CD14-positive monocyte (primary cell): ENCODE measurements around the gene RMRP. TPM values are rescaled to one million over a fixed set of nuclear protein-coding genes. Genes with fewer than 3 reads are reported as not detected.

Experiments
- DNase-seq, 3 donors: peaks; one replicate each; pipeline ENCODE4 v3.0.0-alpha.2; 2011 to 2022
- H2AFZ ChIP-seq: 2 replicates; pipeline ENCODE4 v1.6.0; 2012; ENCODE audit warnings: mild to moderate bottlenecking, low read depth, low read length, inconsistent platforms; ENCODE audit not compliant: insufficient read depth, poor library complexity, severe bottlenecking
- H3K27ac ChIP-seq, 2 donors: 1 replicate in 1 of 2; 2 replicates in 1 of 2; pipeline ENCODE4 v1.5.1; 2012 to 2013; ENCODE audit warnings: low read length in 2 of 2, control low read depth in 1 of 2, inconsistent platforms in 1 of 2, low read depth in 1 of 2, mild to moderate bottlenecking in 1 of 2
- H3K27me3 ChIP-seq, 2 donors: one replicate each; pipeline versions ENCODE4 v1.6.0 to v1.6.1; 2011 to 2013; ENCODE audit warnings: low read length in 2 of 2; ENCODE audit not compliant: control insufficient read depth in 2 of 2, insufficient read depth in 2 of 2
- H3K36me3 ChIP-seq, 2 donors: replicated peaks in 1 of 2; 1 replicate in 1 of 2; 2 replicates in 1 of 2; pipeline versions ENCODE4 v1.5.1 to v1.6.1; 2012 to 2013; ENCODE audit warnings: low read length in 2 of 2, control low read depth in 1 of 2, inconsistent platforms in 1 of 2, mild to moderate bottlenecking in 1 of 2; ENCODE audit not compliant: insufficient read depth in 2 of 2, control insufficient read depth in 1 of 2
- H3K4me1 ChIP-seq, 2 donors: 1 replicate in 1 of 2; 2 replicates in 1 of 2; pipeline versions ENCODE4 v1.5.1 to v1.6.1; 2012 to 2013; ENCODE audit warnings: low read length in 2 of 2, control low read depth in 1 of 2, inconsistent platforms in 1 of 2, mild to moderate bottlenecking in 1 of 2, moderate library complexity in 1 of 2; ENCODE audit not compliant: insufficient read depth in 2 of 2, control insufficient read depth in 1 of 2
- H3K4me2 ChIP-seq: replicated peaks from 2 replicates; pipeline ENCODE3; 2012; ENCODE audit warnings: low read length, moderate library complexity, mild to moderate bottlenecking; ENCODE audit not compliant: poor library complexity, severe bottlenecking; ENCODE audit errors: extremely low read depth
- H3K4me3 ChIP-seq, 3 experiments: fragments of 200-600 bp in 1 of 3; sonication (generic) in 1 of 3; replicated peaks in 1 of 3; 1 replicate in 2 of 3; 2 replicates in 1 of 3; pipeline ENCODE4 v1.5.1; 2011 to 2013; ENCODE audit warnings: low read length in 3 of 3, mild to moderate bottlenecking in 3 of 3, control low read depth in 2 of 3, low read depth in 2 of 3, inconsistent platforms in 1 of 3, moderate library complexity in 1 of 3
- H3K79me2 ChIP-seq: 2 replicates; pipeline ENCODE4 v1.6.0; 2012; ENCODE audit warnings: mild to moderate bottlenecking, control low read depth, inconsistent platforms, low read length, moderate library complexity; ENCODE audit not compliant: insufficient read depth
- H3K9ac ChIP-seq: 2 replicates; pipeline ENCODE4 v1.6.0; 2017; ENCODE audit warnings: low read length, mild to moderate bottlenecking; ENCODE audit not compliant: insufficient read depth, poor library complexity, severe bottlenecking
- H3K9me3 ChIP-seq, 2 donors: replicated peaks in 1 of 2; 1 replicate in 1 of 2; 2 replicates in 1 of 2; pipeline versions ENCODE4 v1.5.1 to v1.6.1; 2012 to 2013; ENCODE audit warnings: low read length in 2 of 2, control low read depth in 1 of 2; ENCODE audit not compliant: control insufficient read depth in 1 of 2, insufficient read depth in 1 of 2
- H4K20me1 ChIP-seq: 2 replicates; pipeline ENCODE4 v1.6.0; 2012; ENCODE audit warnings: mild to moderate bottlenecking, low read length, control low read depth, moderate library complexity; ENCODE audit not compliant: insufficient read depth
- H3K27ac Mint-ChIP-seq, 7 donors: one replicate each; pipeline ENCODE4 v1.8.0; 2020; ENCODE audit warnings: mild to moderate bottlenecking in 7 of 7, mixed read lengths in 7 of 7, moderate library complexity in 6 of 7, inconsistent platforms in 2 of 7
- H3K27me3 Mint-ChIP-seq, 3 donors: one replicate each; pipeline ENCODE4 v1.8.0; 2021 to 2022; ENCODE audit warnings: low read depth in 3 of 3, mild to moderate bottlenecking in 3 of 3, mixed read lengths in 3 of 3, moderate library complexity in 3 of 3, inconsistent platforms in 1 of 3
- H3K36me3 Mint-ChIP-seq, 2 donors: one replicate each; pipeline ENCODE4 v1.8.0; 2020; ENCODE audit warnings: mixed read lengths in 2 of 2, inconsistent platforms in 1 of 2, mild to moderate bottlenecking in 1 of 2
- H3K4me1 Mint-ChIP-seq: one replicate; pipeline ENCODE4 v1.8.0; 2020; ENCODE audit warnings: mild to moderate bottlenecking, mixed read lengths
- H3K4me3 Mint-ChIP-seq, 2 donors: one replicate each; pipeline ENCODE4 v1.8.0; 2020; ENCODE audit warnings: mild to moderate bottlenecking in 2 of 2, mixed read lengths in 2 of 2, moderate library complexity in 1 of 2
- H3K9me3 Mint-ChIP-seq, 7 donors: one replicate each; pipeline ENCODE4 v1.8.0; 2020 to 2022; ENCODE audit warnings: mixed read lengths in 7 of 7, mild to moderate bottlenecking in 6 of 7, moderate library complexity in 6 of 7, inconsistent platforms in 2 of 7
- WGBS: methylation state at CpG from one replicate; pipeline ENCODE4 v1.1.5; 2013; ENCODE audit warnings: missing lambda C conversion rate; ENCODE audit not compliant: insufficient coverage; 5-methylcytosine and 5-hydroxymethylcytosine counted together
- intact Hi-C, 2 donors: fragments of 100-400 bp; cut with micrococcal nuclease; formaldehyde crosslinking; loops; one replicate each; pipeline versions ENCODE4 v1.15.0 to v1.15.1; 2023
- polyA plus RNA-seq, 3 donors: library from polyadenylated mRNA; depleted of rRNA in 1 of 3; unstranded in 2 of 3; stranded (reverse) in 1 of 3; fragments of 300-500 nt in 2 of 3; fragments of >200 nt in 1 of 3; fragmentation: Illumina TruSeq in 2 of 3; gene quantifications; 1 replicate in 2 of 3; 2 replicates in 1 of 3; pipeline ENCODE4 v1.2.3, GENCODE V29; 2012 to 2021
- TF ChIP-seq, protein P1 (sequence below): fragments of 200-600 bp; IDR thresholded peaks from one replicate; pipeline ENCODE4 v1.8.0; 2022; ENCODE audit warnings: antibody characterized with exemption, mild to moderate bottlenecking

Gene RMRP
- polyA plus RNA-seq, 3 donors = 13.3 TPM; not detected in 2

DNA sequence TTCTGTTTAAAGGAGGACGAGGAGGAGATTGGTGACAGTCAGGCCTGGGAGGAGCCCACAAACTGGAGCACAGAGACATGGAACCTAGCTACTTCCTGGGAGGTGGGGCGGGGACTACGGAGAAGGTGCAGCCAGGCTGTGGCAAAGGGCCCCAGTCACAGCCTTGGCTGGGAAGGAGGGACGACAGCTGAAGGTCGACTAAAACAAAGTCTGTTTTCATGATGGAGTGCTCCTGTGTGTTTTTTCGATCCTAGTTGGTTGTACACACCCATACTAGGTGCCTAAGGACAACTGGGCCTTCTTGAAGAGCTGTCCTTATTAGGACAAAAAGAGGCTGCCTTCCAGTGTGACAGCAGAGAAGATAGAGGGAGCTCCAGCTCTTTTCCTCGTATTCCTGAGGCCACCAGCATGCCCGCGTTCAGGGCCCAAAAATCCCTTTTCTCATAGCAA lies 3.2 kb upstream of the RMRP start:
- intact Hi-C loops = no loop called here
- no peaks in the 10 kb centered on the region for H3K27me3 ChIP-seq
- H3K9ac ChIP-seq = no peak overlapping the region
- no peak for DNase-seq
- peaks cover 0 to 8% (median 5%) of the 10 kb centered on the region in 3 donors for H3K27me3 Mint-ChIP-seq
- H3K4me2 ChIP-seq = no peak overlapping the region
- H3K4me3 ChIP-seq = no peak overlapping the region
- H3K79me2 ChIP-seq = peaks cover 38% of the 10 kb centered on the region
- H3K4me1 ChIP-seq = peaks cover 49 to 67% of the 10 kb centered on the region in 2 donors
- TF ChIP-seq, protein P1, sequence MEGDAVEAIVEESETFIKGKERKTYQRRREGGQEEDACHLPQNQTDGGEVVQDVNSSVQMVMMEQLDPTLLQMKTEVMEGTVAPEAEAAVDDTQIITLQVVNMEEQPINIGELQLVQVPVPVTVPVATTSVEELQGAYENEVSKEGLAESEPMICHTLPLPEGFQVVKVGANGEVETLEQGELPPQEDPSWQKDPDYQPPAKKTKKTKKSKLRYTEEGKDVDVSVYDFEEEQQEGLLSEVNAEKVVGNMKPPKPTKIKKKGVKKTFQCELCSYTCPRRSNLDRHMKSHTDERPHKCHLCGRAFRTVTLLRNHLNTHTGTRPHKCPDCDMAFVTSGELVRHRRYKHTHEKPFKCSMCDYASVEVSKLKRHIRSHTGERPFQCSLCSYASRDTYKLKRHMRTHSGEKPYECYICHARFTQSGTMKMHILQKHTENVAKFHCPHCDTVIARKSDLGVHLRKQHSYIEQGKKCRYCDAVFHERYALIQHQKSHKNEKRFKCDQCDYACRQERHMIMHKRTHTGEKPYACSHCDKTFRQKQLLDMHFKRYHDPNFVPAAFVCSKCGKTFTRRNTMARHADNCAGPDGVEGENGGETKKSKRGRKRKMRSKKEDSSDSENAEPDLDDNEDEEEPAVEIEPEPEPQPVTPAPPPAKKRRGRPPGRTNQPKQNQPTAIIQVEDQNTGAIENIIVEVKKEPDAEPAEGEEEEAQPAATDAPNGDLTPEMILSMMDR = no peak
- H3K9me3 Mint-ChIP-seq = no peaks in the 10 kb centered on the region
- H3K36me3 Mint-ChIP-seq = peaks cover 19 to 27% of the 10 kb centered on the region in 2 donors
- H3K4me3 Mint-ChIP-seq = no peak overlapping the region
- H3K27ac Mint-ChIP-seq = peak overlapping the region in 1 of 7 donors; percentile 36
- H3K4me1 Mint-ChIP-seq = peaks cover 67% of the 10 kb centered on the region
- H3K27ac ChIP-seq = no peak overlapping the region
- WGBS = 100% methylated on average over 6 of the region's 9 CpGs
- no peaks in the 10 kb centered on the region for H4K20me1 ChIP-seq
- no peak overlapping the region for H2AFZ ChIP-seq
- no peaks in the 10 kb centered on the region for H3K9me3 ChIP-seq
- H3K36me3 ChIP-seq = peaks cover 10 to 14% of the 10 kb centered on the region in 2 donors

DNA sequence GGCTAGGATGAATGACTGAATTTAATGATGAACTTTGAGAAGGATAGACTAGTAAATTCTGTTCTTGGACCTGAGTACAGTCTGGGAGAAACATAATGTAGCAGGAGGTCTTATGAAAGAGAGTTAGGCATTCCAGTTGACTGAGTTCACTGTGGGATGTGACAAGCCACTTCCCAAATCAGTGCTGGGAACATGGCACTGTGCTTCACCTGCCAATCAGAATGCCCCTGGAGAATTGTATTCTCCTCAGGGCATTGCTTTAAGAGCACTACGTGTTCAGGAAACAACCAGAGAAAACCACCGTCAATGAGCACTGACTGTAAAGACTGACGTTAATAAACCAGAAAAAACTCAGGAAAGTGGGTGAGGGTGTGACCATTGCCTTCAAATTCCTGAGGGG lies 1.5 kb upstream of the RMRP start:
- DNase-seq = no peak
- peak overlapping the region in 1 of 7 donors; percentile 84 for H3K27ac Mint-ChIP-seq

More for the DNA sequence above, 1.5 kb upstream of the RMRP start:
- Histone ChIP-seq H4K20me1 (no peaks in the 10 kb centered on the region), H3K4me1 (peaks cover 37 to 53% of the 10 kb centered on the region in 2 donors), H3K79me2 (peaks cover 31% of the 10 kb centered on the region), H3K4me2 (peak overlapping the region; percentile 92), H3K9ac (no peak overlapping the region), H2AFZ (no peak overlapping the region), H3K27ac (no peak overlapping the region), H3K27me3 (no peaks in the 10 kb centered on the region), H3K9me3 (no peaks in the 10 kb centered on the region), H3K4me3 (peak overlapping the region in 1 of 3 experiments; percentile 83), H3K36me3 (peaks cover 10 to 14% of the 10 kb centered on the region in 2 donors)
- intact Hi-C loops = loop anchor here (5.0 kb wide), 5 partner anchors 38 to 547 kb away; partner anchors contain the start of genes CREB3 (in 1 of the 2), TESK1 (in 1 of the 2) and TLN1 (in 1 of the 2)
- 65% methylated on average over 3 of the region's 3 CpGs for WGBS
- TF ChIP-seq, protein P1 = no peak
- H3K4me3 Mint-ChIP-seq = peak overlapping the region; percentile 87 to 89
- no peaks in the 10 kb centered on the region for H3K9me3 Mint-ChIP-seq
- H3K4me1 Mint-ChIP-seq = peaks cover 57% of the 10 kb centered on the region
- H3K27me3 Mint-ChIP-seq = peaks cover 0 to 8% (median 5%) of the 10 kb centered on the region in 3 donors
- H3K36me3 Mint-ChIP-seq = peaks cover 19 to 27% of the 10 kb centered on the region in 2 donors
